Keratinocyte (primary cell): ENCODE data around the gene CCL1. TPM values are rescaled to one million over a fixed set of nuclear protein-coding genes. Genes with fewer than 3 reads are reported as not detected.

Experiments
- DNase-seq: peaks from one replicate; pipeline ENCODE4 v3.0.0-alpha.2; 2011; ENCODE audit warnings: low read depth, missing footprints, low spot score
- FAIRE-seq: peaks from 2 replicates; lab custom pipeline; 2011; peaks lifted over from hg19 to GRCh38; lab: Jason Lieb, UNC
- H2AFZ ChIP-seq: 2 replicates; pipeline ENCODE4 v1.6.0; 2012; ENCODE audit warnings: low read length, control low read depth, inconsistent platforms; ENCODE audit not compliant: control insufficient read depth
- H3K27ac ChIP-seq: 2 replicates; pipeline ENCODE4 v1.5.1; 2011; ENCODE audit warnings: low read length; ENCODE audit not compliant: control insufficient read depth, insufficient read depth
- H3K27me3 ChIP-seq: 3 replicates; pipeline ENCODE4 v1.6.0; 2011; ENCODE audit warnings: low read length; ENCODE audit not compliant: control insufficient read depth, insufficient read depth; ENCODE audit errors: extremely low read depth
- H3K36me3 ChIP-seq, 2 experiments: 2 replicates in 1 of 2; 3 replicates in 1 of 2; pipeline ENCODE4 v1.5.1; 2011; ENCODE audit warnings: low read length in 2 of 2, mild to moderate bottlenecking in 1 of 2; ENCODE audit not compliant: control insufficient read depth in 2 of 2, insufficient read depth in 2 of 2; ENCODE audit errors: extremely low read depth in 1 of 2
- H3K4me1 ChIP-seq: 3 replicates; pipeline ENCODE4 v1.5.1; 2011; ENCODE audit warnings: low read length; ENCODE audit not compliant: control insufficient read depth, insufficient read depth; ENCODE audit errors: extremely low read depth
- H3K4me2 ChIP-seq: 3 replicates; pipeline ENCODE4 v1.6.0; 2011; ENCODE audit warnings: low read depth, low read length; ENCODE audit not compliant: control insufficient read depth, insufficient read depth; ENCODE audit errors: extremely low read depth
- H3K4me3 ChIP-seq, 3 experiments: fragments of 200-600 bp in 1 of 3; sonication (generic) in 1 of 3; 2 replicates in 2 of 3; 3 replicates in 1 of 3; pipeline ENCODE4 v1.5.1; 2011 to 2016; ENCODE audit warnings: low read length in 3 of 3, mild to moderate bottlenecking in 3 of 3, control low read depth in 2 of 3, inconsistent platforms in 1 of 3, low read depth in 1 of 3, mixed read lengths in 1 of 3, mixed run types in 1 of 3, moderate library complexity in 1 of 3; ENCODE audit not compliant: control insufficient read depth in 2 of 3, insufficient read depth in 2 of 3; ENCODE audit errors: extremely low read depth in 1 of 3
- H3K79me2 ChIP-seq: 2 replicates; pipeline ENCODE4 v1.6.0; 2012; ENCODE audit warnings: low read length; ENCODE audit not compliant: control insufficient read depth, insufficient read depth
- H3K9ac ChIP-seq: 3 replicates; pipeline ENCODE4 v1.6.0; 2011; ENCODE audit warnings: low read length; ENCODE audit not compliant: control insufficient read depth, insufficient read depth; ENCODE audit errors: extremely low read depth
- H3K9me1 ChIP-seq: 3 replicates; pipeline ENCODE4 v1.6.0; 2011; ENCODE audit warnings: low read length; ENCODE audit not compliant: control insufficient read depth, insufficient read depth; ENCODE audit errors: extremely low read depth
- H3K9me3 ChIP-seq: 2 replicates; pipeline ENCODE4 v1.5.1; 2012; ENCODE audit warnings: low read depth, low read length; ENCODE audit not compliant: control insufficient read depth
- H4K20me1 ChIP-seq: 3 replicates; pipeline ENCODE4 v1.6.0; 2011; ENCODE audit warnings: low read length; ENCODE audit not compliant: control insufficient read depth, insufficient read depth; ENCODE audit errors: extremely low read depth
- CTCF ChIP-seq, 3 experiments: IDR thresholded peaks in 1 of 3; conservative IDR thresholded peaks in 1 of 3; optimal IDR thresholded peaks in 1 of 3; 2 replicates in 2 of 3; 3 replicates in 1 of 3; pipeline versions ENCODE3 to v1.5.1; 2011; ENCODE audit warnings: low read length in 3 of 3, mild to moderate bottlenecking in 3 of 3, moderate library complexity in 2 of 3, control low read depth in 1 of 3, inconsistent platforms in 1 of 3; ENCODE audit not compliant: insufficient read depth in 2 of 3; ENCODE audit errors: extremely low read depth in 1 of 3
- EZH2 ChIP-seq: IDR thresholded peaks from one replicate; pipeline ENCODE4 v1.6.1; 2012; ENCODE audit warnings: inconsistent platforms, mild to moderate bottlenecking, low read length, moderate library complexity
- dilution Hi-C: fragments of 300-500 bp; cut with MboI; formaldehyde crosslinking; loops from one replicate; pipeline ENCODE4 v1.7.0; 2020; ENCODE audit warnings: low sequenced_read_pairs; ENCODE audit not compliant: extremely low pct_ligation_motif_present
- polyA plus RNA-seq, 5 experiments: library from polyadenylated mRNA; depleted of rRNA in 3 of 5; stranded (reverse) in 3 of 5; stranded (forward) in 1 of 5; unstranded in 1 of 5; fragments of >200 nt; gene quantifications; 1 replicate in 1 of 5; 2 replicates in 3 of 5; 3 replicates in 1 of 5; pipeline versions ENCODE4 v1.2.1 to v1.2.3, GENCODE V29; 2011 to 2012; ENCODE audit warnings: missing spikeins in 2 of 5, low read depth in 1 of 5, low replicate concordance in 1 of 5

CCL1 gene
- polyA plus RNA-seq, 1 donor (not counting 4 experiments of a cell fraction or from before 2014, with no cell fraction given), result not detected

GRCh38 chr17:34364751-34365150 is 1.7 kb upstream of the CCL1 start:
- H4K20me1 ChIP-seq, result no peaks in the 10 kb centered on the region
- no peak overlapping the region for H2AFZ ChIP-seq
- H3K9me1 ChIP-seq, result no peaks in the 10 kb centered on the region
- no peaks in the 10 kb centered on the region for H3K79me2 ChIP-seq
- DNase-seq (no peak), FAIRE-seq (no peak)
- H3K27me3 ChIP-seq, result no peaks in the 10 kb centered on the region
- no peaks in the 10 kb centered on the region for H3K4me1 ChIP-seq
- no peak overlapping the region for H3K4me2 ChIP-seq
- no peak overlapping the region for H3K27ac ChIP-seq
- no peaks in the 10 kb centered on the region for H3K9me3 ChIP-seq
- no peak overlapping the region for H3K4me3 ChIP-seq
- TF ChIP-seq CTCF (optimal IDR thresholded peaks at IDR 0.05 in 1 of 3, IDR thresholded peaks at IDR 0.05 in 1 of 3, conservative IDR thresholded peaks at IDR 0.05 in 1 of 3; ENCODE audit: extremely low read depth in 1 of 3, insufficient read depth in 2 of 3, low read length in 3 of 3), result no peak
- TF ChIP-seq EZH2, result no peak
- no peak overlapping the region for H3K9ac ChIP-seq
- dilution Hi-C loops, result loop anchor here (25.0 kb wide), 1 partner anchor 152 kb away; no protein-coding TSS in a partner anchor
- H3K36me3 ChIP-seq, result no peaks in the 10 kb centered on the region

- FAIRE-seq (peak; percentile 89), DNase-seq (peak; percentile 48)
- Histone ChIP-seq H3K4me1 (no peaks in the 10 kb centered on the region), H4K20me1 (no peaks in the 10 kb centered on the region), H3K9me3 (no peaks in the 10 kb centered on the region), H3K27ac (no peak overlapping the region), H3K36me3 (no peaks in the 10 kb centered on the region), H2AFZ (no peak overlapping the region), H3K27me3 (peaks cover 2% of the 10 kb centered on the region), H3K4me2 (no peak overlapping the region), H3K9me1 (no peaks in the 10 kb centered on the region), H3K4me3 (no peak overlapping the region), H3K79me2 (no peaks in the 10 kb centered on the region), H3K9ac (no peak overlapping the region)
- TF ChIP-seq EZH2, result no peak
- peak; percentile 95 to 100 (median 100) for TF ChIP-seq CTCF (optimal IDR thresholded peaks at IDR 0.05 in 1 of 3, IDR thresholded peaks at IDR 0.05 in 1 of 3, conservative IDR thresholded peaks at IDR 0.05 in 1 of 3; ENCODE audit: extremely low read depth in 1 of 3, insufficient read depth in 2 of 3, low read length in 3 of 3)
- dilution Hi-C loops, result loop anchor here (25.0 kb wide), 1 partner anchor 149 kb away; no protein-coding TSS in a partner anchor
Measured at GRCh38 chr17:34361478-34362061, 1.5 kb downstream of the CCL1 start.
